T-helper 1 cell (primary cell): ENCODE data around the gene CHST2.
"Not testable (repeated sequence)": the region's sequence is repeated elsewhere in the genome, so short reads cannot be mapped to it uniquely, and the experiment has no call there.

Experiments used
- DNase-seq, 5 donors: peaks; one replicate each; pipeline ENCODE4 v3.0.0-alpha.2; 2012 to 2020
- total RNA-seq, 4 donors: gene quantifications; one replicate each; lab custom pipeline; 2026; lab: John Stamatoyannopoulos, UW

CHST2 gene
- total RNA-seq: 1.2 to 4.6 (median 3.2) reads per million in 4 donors

- DNase-seq: peak; percentile 18 to 84 (median 45)
These were observed at the start of gene CHST2 for GRCh38 chr3:143119009-143119914. CHST2 (plus strand) TSS chr3:143119771; CDS start chr3:143120817, 1,046 bp downstream.

DNA sequence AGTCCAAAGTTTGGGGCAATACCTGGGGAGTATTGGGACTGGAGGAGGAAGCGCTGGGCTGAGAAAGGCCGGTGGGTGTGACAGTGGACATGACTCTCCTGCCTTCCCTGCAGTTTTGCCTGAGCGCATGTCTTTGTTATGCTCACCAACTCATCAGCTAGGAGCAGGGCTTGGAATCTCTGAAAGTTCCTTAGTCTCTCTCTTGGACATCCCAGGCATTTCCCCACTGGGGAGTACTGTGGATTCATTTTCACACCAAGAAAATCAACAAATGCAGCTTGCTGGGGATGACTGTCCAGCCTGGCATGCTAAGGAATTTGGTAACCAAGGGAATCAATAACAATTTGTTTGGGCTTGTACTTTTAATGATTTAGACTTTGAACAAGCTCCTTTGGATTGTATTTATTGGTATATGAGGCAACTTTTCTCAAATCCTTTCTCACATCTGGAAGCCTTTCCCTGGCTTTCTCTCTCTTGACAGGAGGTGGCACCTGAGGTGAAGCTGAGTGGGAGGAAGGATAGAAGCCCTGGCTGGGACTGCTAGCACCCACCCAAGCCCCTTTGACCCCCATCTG lies 48.5 kb upstream of the CHST2 start:
- no peak for DNase-seq

- DNase-seq: no peak
These were observed 47.8 kb upstream of the CHST2 start for GRCh38 chr3:143071776-143072175.

DNA sequence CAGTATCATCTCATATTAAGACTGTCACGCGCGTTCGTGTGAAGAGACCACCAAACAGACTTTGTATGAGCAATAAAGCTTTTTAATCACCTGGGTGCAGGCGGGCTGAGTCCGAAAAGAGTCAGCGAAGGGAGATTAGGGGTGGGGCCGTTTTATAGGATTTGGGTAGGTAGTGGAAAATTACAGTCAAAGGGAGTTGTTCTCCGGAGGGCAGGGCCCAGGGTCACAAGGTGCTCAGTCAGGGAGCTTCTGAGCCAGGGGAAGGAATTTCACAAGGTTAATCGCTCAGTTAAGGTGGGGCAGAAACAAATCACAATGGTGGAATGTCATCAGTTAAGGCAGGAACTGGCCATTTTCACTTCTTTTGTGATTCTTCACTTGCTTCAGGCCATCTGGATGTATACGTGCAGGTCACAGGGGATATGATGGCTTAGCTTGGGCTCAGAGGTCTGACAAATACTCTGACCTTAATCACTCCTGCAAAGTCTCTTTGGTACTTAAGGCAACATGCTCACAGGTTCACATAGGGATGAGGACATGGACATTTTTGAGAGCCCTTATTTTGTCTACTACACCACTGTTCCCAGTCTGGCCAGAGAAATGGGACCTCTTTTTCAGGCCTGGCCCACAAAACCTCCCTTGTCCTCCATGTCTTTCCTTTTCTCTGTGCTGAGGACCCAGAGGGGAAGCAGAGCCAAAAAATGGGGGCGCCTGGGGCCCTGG lies 47.1 kb upstream of the CHST2 start:
- DNase-seq: not testable (repeated sequence)

- DNase-seq: not testable (repeated sequence)
These were observed 46.0 kb upstream of the CHST2 start for GRCh38 chr3:143073541-143073940.

DNA sequence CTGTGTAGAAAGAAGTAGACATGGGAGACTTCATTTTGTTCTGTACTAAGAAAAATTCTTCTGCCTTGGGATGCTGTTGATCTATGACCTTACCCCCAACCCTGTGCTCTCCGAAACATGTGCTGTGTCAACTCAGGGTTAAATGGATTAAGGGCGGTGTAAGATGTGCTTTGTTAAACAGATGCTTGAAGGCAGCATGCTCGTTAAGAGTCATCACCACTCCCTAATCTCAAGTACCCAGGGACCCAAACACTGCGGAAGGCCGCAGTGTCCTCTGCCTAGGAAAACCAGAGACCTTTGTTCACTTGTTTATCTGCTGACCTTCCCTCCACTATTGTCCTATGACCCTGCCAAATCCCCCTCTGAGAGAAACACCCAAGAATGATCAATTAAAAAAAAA lies 45.6 kb upstream of the CHST2 start:
- DNase-seq: not testable (repeated sequence)

DNA sequence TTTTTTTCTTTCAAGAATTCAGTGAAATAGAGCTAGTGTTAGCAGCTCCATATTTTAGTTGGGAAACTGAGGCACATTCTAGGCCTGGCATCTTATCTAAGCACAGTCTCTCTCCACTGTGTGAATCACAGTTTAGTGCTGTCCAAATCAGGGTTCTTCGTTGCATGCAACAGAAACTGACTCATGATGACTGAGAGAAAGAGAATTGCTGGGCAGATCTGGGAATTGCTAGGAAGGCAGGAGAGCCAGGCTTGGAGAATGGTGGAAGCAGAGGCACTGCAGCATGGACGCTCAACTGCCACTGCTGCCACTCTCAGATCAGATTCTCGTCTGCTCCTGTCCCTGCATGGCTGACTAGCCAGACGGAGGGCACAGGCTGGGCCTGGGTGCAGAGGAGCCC lies 40.7 kb upstream of the CHST2 start:
- DNase-seq: no peak

DNA sequence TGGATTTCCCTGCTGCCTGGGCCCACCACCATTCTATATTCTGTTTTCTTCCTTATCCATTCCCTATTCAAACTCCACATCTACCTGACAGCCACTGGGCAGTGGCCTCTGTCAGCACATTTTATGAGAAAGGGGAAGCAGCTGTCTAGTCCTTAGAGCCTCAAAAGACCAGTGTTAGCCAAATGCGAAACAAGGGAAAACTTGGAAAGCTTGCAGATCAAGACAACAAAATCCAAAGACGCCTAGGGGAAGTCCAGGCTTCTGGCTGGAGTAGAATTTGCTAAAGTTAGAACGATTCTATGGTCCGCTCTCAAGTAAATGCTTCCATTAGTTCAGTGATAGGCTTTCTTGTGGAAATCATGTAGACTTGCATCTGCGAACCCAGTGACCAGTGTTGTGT lies 39.4 kb upstream of the CHST2 start:
- DNase-seq: no peak

- DNase-seq: no peak
These were observed 38.2 kb upstream of the CHST2 start for GRCh38 chr3:143081365-143081764.

DNA sequence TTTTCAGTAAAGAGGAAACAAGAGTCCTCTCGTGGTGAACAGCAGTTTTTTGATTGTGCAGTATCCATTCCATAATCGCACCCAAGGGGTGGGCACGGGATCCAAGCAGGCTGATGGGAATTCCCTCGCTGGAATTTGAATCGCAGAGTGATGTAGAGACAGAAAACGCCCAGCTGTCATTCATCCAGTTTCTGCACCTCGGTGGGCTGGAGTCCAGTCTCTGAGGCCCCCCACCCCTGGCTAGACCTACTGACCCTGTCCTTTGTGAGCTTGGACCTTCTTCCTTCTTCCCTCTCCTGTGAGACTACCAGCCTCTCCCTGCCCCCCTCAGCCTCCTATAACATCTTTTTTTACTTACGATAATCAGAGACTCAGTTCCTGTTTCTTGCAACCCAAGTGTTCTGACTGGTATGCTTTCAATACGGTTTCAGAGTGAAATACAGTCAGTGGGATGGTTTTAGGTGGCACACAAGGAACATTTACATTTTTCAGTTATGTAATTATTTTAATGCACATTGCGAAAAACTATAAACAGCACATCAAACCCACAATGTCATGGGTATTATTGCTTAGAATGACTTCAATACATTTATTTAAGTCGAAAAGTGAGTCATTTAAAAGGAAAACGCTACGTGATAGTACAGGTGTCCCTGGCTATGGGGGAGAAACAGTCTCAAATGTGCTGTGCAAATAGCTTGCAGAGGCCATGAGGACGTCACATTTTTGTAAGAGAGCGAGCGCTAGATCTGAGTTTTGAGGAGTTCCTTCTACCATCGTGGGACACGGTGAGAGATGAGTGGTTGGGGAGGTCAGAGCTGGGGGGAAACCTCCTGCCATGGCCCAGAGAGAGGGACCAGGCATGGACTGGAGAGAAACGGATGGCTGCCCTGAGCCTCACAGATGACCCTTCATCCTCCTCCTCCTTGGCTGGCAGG lies 37.5 kb upstream of the CHST2 start:
- DNase-seq: peak in 1 of 5 donors; percentile 69

DNA sequence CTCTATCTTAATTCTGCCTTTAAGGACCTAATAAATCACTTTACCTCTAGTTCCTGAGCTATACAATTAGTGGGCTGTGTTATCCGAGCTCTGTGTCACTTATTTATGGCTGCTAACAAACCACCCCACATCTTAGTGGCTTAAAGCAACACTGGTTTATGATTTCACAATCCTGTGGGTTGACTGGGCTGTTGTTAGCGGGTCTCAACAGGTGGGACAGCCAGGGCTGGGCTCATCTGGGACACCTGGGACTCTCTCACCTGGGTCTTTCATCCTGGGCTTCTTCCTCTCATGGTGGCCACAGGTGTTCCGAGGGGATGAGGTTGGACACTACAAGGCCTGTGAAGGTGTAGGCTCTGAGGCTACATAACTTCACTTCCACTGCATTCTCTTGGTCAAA lies 35.8 kb upstream of the CHST2 start:
- DNase-seq: no peak

GRCh38 chr3:143084856-143085731 lies 34.5 kb upstream of the CHST2 start:
- no peak for DNase-seq

DNA sequence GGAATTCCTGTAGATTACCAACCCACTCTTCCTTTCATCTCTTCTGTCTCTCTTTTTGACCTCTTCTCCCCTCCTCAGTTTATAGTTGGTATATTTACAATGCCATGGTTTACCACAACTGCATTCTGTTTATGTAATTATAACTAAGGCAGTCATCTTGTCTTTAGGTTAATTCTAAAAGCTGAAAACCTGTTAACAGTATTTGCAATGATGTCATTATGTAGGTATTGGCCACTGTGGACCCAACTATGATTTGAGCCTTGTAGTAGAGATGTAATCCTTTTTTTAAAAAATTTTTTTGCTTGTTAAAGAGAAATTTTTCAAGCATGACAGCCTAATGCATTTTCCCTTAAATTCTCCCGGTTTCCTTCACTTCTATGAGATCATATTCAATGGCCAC lies 30.7 kb upstream of the CHST2 start:
- no peak for DNase-seq

DNA sequence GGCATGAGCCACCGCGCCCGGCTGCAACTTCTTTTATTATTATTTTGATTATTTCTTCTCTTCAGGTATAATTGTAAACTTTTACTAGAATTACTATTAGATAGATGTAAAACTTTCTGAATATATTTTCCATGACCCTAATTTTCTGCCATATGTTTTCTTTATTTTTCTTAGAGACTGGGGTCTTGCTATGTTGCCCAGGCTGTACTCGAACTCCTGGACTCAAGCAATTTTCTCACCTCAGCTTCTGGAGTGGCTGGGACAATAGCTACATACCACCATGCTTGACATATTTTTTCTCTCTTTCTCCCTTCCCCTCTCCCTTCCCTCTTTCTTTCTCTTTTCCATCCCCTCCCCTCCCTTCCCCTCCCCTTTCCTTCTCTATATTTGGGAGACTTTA lies 29.6 kb upstream of the CHST2 start:
- no peak for DNase-seq

GRCh38 chr3:143090486-143090885 lies 29.1 kb upstream of the CHST2 start:
- DNase-seq: no peak

GRCh38 chr3:143090976-143091837 lies 28.4 kb upstream of the CHST2 start:
- no peak for DNase-seq

DNA sequence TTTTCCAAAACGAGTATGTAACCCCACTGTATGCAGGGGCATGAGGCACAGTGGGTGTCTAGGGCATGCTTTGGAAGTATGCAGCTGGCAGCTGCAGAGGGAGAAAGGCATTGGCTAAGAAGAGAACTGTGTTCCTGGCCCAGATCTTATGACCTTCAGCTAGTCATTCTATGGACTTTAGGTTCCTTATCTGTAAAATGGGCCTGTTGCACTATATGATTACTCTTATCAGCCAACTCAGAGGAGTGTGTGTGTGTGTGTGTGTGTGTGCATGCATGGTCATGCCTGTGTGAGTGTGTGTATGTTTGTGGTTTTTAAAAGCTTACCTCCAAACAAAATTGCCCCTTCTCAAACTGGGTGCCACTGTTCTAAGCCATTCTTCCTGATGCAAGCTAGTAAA lies 27.4 kb upstream of the CHST2 start:
- DNase-seq: no peak

DNA sequence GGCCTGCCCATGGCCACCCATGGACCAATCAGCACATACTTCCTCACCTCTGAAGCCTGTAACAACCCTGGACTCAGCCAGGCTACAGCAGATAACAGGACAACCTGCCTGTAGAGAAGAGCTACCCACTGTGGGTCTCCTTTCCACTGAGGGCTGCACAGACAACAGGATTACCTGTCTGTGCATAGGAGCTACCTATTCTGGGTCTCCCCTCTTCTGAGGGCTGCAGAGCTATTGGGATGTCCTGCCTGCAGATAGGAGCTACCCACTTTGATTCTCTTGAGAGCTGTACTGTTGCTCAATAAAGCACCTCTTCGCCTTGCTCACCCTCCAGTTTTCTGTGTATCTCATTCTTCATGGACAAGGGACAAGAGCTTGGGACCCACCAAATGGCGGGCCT lies 23.8 kb upstream of the CHST2 start:
- no peak for DNase-seq

DNA sequence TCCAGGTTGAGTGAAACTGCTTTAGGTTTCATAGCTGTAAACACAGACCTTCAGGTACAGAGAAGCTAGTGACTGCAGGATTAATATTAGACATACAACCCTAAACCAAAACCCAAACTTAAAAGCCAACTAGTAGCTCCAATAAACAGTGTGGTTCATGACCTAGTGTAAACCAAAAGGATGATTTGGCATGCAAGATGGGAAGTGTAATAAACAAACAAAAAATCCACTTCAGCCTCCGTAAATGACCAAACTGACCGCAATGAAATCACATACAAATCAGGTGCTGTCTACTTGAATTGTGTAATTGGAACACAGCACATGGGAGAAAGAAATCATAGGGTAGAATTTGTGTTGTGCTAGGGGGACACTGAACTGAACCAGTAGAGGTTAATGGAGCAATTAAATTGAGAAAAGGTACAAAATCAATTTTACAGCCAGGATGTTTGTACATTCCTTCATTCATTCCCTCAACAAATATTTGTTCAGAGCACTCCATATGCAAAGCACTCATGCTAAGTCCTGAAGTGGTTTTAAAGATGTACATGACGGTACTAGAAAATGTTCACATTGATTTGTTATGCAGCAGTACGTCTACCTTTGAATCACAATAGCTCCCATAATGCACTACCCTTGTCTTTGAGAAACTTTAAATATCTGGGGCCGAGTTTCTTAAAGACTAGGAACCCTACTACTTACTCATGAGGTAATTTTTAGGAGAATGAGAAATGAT lies 21.4 kb upstream of the CHST2 start:
- DNase-seq: no peak

DNA sequence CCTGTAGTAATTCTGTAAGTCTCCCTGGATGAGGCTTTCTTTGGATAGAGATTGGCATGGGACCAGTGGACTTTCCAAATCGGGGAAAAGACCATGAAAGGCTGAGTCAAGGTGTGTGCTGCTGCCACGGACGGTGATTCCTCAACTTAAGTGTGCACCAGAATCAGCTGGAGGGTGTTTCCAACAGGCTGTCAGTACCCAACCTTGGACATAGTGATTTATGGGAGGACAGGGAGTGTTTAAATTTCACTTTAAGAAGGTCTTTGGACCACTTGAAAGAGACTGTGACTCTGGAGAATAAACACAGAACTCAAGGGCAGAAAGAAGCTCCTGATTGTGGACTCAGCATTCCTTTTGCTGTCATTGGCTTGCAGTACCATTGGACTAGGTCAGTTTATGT lies 20.4 kb upstream of the CHST2 start:
- no peak for DNase-seq
